ENCODE data around the gene SLC16A11.

DNA sequence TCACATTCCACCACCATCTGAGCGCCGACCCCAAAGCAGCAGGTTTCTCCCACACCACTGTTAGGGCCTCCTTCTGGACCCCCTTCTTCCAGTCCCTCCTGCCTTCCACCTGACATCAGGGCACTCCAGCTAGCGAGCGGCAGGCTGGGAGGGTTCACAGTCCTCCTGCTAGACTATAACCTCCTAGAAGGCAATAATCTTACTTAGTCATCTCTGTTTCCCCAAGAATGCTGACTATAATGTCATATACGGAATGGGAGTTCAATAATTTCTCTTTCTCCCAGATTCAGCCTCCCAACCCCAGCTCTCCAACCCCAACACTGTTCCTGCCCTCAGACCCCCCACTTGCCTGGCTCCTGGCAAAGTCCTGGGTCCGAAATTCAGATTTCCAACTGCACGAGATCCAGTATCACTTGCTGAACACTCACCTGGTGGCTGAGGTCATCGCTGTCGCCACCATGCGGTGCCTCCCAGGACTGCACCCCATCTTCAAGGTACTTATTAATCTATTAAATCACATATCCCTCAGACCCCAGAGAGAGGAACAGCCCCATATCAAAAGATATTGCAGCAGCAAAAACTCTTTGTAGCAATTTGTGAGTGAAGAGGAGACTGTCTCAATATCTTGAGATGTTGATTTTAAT, 42.5 kb downstream of the SLC16A11 start:
- TF ChIP-seq CTCF (IDR thresholded peaks at IDR 0.05) (peak in 2 of 3 donors; percentile 13 to 18), POLR2AphosphoS5 (IDR thresholded peaks at IDR 0.05) (no peak)
